HepG2 (cell line): ENCODE data around the gene DDC. TPM values are rescaled to one million over a fixed set of nuclear protein-coding genes. Genes with fewer than 3 reads are reported as not detected.

Experiments used
- ATAC-seq: fragments of 200-7000 bp; cut with Tn5 transposase; 3 replicates; pipeline ENCODE4 v1.9.1; 2020; ENCODE audit warnings: mild to moderate bottlenecking, moderate library complexity
- BruUV-seq: library from RNA; stranded (reverse); fragments of 400-500 nt; replicated peaks from 2 replicates; lab custom pipeline; 2021; lab: Mats Ljungman, UMichigan
- CTCF ChIA-PET: fragments of 300-600 bp; formaldehyde crosslinking; extraction: SDS; loops from one replicate; lab custom pipeline; 2021; ENCODE audit warnings: low total read pairs, inconsistent platforms, low intra/inter-chr PET ratio; lab: Yijun Ruan, JAX
- POLR2A ChIA-PET: fragments of 350-600 bp; sonication (Branson Sonifier 250); formaldehyde crosslinking; loops from one replicate; lab custom pipeline; 2020; ENCODE audit warnings: antibody characterized with exemption, inconsistent platforms; lab: Yijun Ruan, JAX
- DNase-seq: peaks from one replicate; pipeline ENCODE4 v3.0.0-alpha.2; 2015; ENCODE audit warnings: low spot score
- FAIRE-seq: peaks from 3 replicates; lab custom pipeline; 2011; peaks lifted over from hg19 to GRCh38; lab: Jason Lieb, UNC
- H2AFZ ChIP-seq: one replicate; pipeline ENCODE4 v1.6.1; 2011; ENCODE audit warnings: low read length, inconsistent platforms
- H3K27ac ChIP-seq: fragments of 300-600 bp; 3 replicates; pipeline ENCODE4 v1.8.0; 2011; ENCODE audit warnings: mixed run types, mild to moderate bottlenecking, mixed read lengths, low read length, inconsistent platforms; ENCODE audit not compliant: insufficient read depth; ENCODE audit errors: extremely low read length
- H3K27me3 ChIP-seq, 2 experiments: fragments of 200-600 bp in 1 of 2; 2 replicates in 1 of 2; 3 replicates in 1 of 2; pipeline versions ENCODE4 v1.6.0 to v1.8.0; 2011; ENCODE audit warnings: low read length in 2 of 2, mild to moderate bottlenecking in 2 of 2, moderate library complexity in 2 of 2, inconsistent platforms in 1 of 2; ENCODE audit not compliant: insufficient read depth in 2 of 2, control insufficient read depth in 1 of 2
- H3K36me3 ChIP-seq, 2 experiments: fragments of 200-600 bp in 1 of 2; replicated peaks in 1 of 2; 2 replicates in 1 of 2; 3 replicates in 1 of 2; pipeline versions ENCODE4 v1.5.1 to v1.8.0; 2011; ENCODE audit warnings: low read length in 2 of 2, inconsistent platforms in 1 of 2; ENCODE audit not compliant: insufficient read depth in 2 of 2, control insufficient read depth in 1 of 2
- H3K4me1 ChIP-seq: 2 replicates; pipeline ENCODE4 v1.5.1; 2012; ENCODE audit warnings: low read length, inconsistent platforms; ENCODE audit not compliant: insufficient read depth
- H3K4me2 ChIP-seq: 2 replicates; pipeline ENCODE4 v1.6.0; 2011; ENCODE audit warnings: low read depth, low read length, inconsistent platforms
- H3K4me3 ChIP-seq, 3 experiments: fragments of 200-600 bp in 1 of 3; sonication (generic), shearing (Covaris generic) in 1 of 3; replicated peaks in 1 of 3; 2 replicates each; pipeline ENCODE4 v1.5.1; 2011 to 2016; ENCODE audit warnings: low read length in 3 of 3, inconsistent platforms in 2 of 3, low read depth in 2 of 3, mild to moderate bottlenecking in 2 of 3, control low read depth in 1 of 3, mixed read lengths in 1 of 3; ENCODE audit not compliant: insufficient read depth in 1 of 3
- H3K79me2 ChIP-seq: one replicate; pipeline ENCODE4 v1.6.1; 2011; ENCODE audit warnings: low read length, inconsistent platforms; ENCODE audit not compliant: insufficient read depth
- H3K9ac ChIP-seq: 2 replicates; pipeline ENCODE4 v1.6.0; 2011; ENCODE audit warnings: mild to moderate bottlenecking, low read depth, low read length, inconsistent platforms; ENCODE audit not compliant: insufficient read depth
- H3K9me3 ChIP-seq: 2 replicates; pipeline ENCODE4 v1.5.1; 2012; ENCODE audit warnings: mild to moderate bottlenecking, low read length
- H4K20me1 ChIP-seq: 2 replicates; pipeline ENCODE4 v1.6.0; 2011; ENCODE audit warnings: inconsistent platforms, mild to moderate bottlenecking, low read length, moderate library complexity; ENCODE audit not compliant: insufficient read depth
- DR1 ChIP-seq: sonication (generic); formaldehyde crosslinking; IDR thresholded peaks from 2 replicates; pipeline ENCODE4 v1.8.0; 2021; ENCODE audit warnings: mild to moderate bottlenecking, missing genetic modification reagents, inconsistent platforms
- ESRRA ChIP-seq: sonication (generic); formaldehyde crosslinking; IDR thresholded peaks from 2 replicates; pipeline ENCODE4 v1.5.1; 2020; ENCODE audit warnings: mild to moderate bottlenecking, low read depth, missing genetic modification reagents
- GTF3A ChIP-seq: sonication (generic); formaldehyde crosslinking; conservative IDR thresholded peaks from 2 replicates; pipeline ENCODE4 v1.4.0; 2020; ENCODE audit warnings: mild to moderate bottlenecking, missing genetic modification reagents
- PHF21A ChIP-seq: sonication (generic); formaldehyde crosslinking; IDR thresholded peaks from 2 replicates; pipeline ENCODE4 v1.5.0; 2020; ENCODE audit warnings: mild to moderate bottlenecking, missing genetic modification reagents
- POGZ ChIP-seq: sonication (generic); formaldehyde crosslinking; IDR thresholded peaks from 2 replicates; pipeline ENCODE4 v1.4.0; 2020; ENCODE audit warnings: mild to moderate bottlenecking, missing genetic modification reagents
- REPIN1 ChIP-seq: sonication (generic); formaldehyde crosslinking; IDR thresholded peaks from 2 replicates; pipeline ENCODE4 v1.8.0; 2022; ENCODE audit warnings: missing genetic modification reagents, low read depth, mild to moderate bottlenecking, borderline replicate concordance
- RFXAP ChIP-seq: sonication (generic); formaldehyde crosslinking; IDR thresholded peaks from 2 replicates; pipeline ENCODE4 v1.4.0; 2020; ENCODE audit warnings: missing genetic modification reagents, borderline replicate concordance
- RXRA ChIP-seq: sonication (generic); formaldehyde crosslinking; IDR thresholded peaks from 2 replicates; pipeline ENCODE4 v1.5.1; 2020; ENCODE audit warnings: missing genetic modification reagents
- SAFB2 ChIP-seq: sonication (generic); formaldehyde crosslinking; IDR thresholded peaks from 2 replicates; pipeline ENCODE4 v1.5.1; 2020; ENCODE audit warnings: missing genetic modification reagents, low read depth, mild to moderate bottlenecking, borderline replicate concordance
- SMARCC2 ChIP-seq: fragments of 450-650 bp; IDR thresholded peaks from 2 replicates; pipeline ENCODE4 v1.6.1; 2017; ENCODE audit warnings: antibody characterized with exemption, mild to moderate bottlenecking
- TCF12 ChIP-seq, 2 experiments: fragments of 450-650 bp in 1 of 2; sonication (generic) in 1 of 2; formaldehyde crosslinking in 1 of 2; IDR thresholded peaks; 2 replicates each; pipeline versions ENCODE4 v1.6.1 to v1.8.0; 2017 to 2022; ENCODE audit warnings: antibody characterized with exemption in 1 of 2, mild to moderate bottlenecking in 1 of 2, missing genetic modification reagents in 1 of 2, moderate library complexity in 1 of 2
- ZC3H13 ChIP-seq: sonication (generic); formaldehyde crosslinking; IDR thresholded peaks from 2 replicates; pipeline ENCODE4 v1.8.1; 2023; ENCODE audit warnings: mild to moderate bottlenecking, missing genetic modification reagents, moderate library complexity
- ZMYM4 ChIP-seq: sonication (generic); formaldehyde crosslinking; IDR thresholded peaks from 2 replicates; pipeline ENCODE4 v1.8.1; 2023; ENCODE audit warnings: mild to moderate bottlenecking, missing genetic modification reagents
- ZNF329 ChIP-seq: sonication (generic); formaldehyde crosslinking; IDR thresholded peaks from 2 replicates; pipeline ENCODE4 v1.9.0; 2021; ENCODE audit warnings: low read depth, mild to moderate bottlenecking, missing genetic modification reagents
- ZNF891 ChIP-seq: sonication (generic); formaldehyde crosslinking; IDR thresholded peaks from 2 replicates; pipeline ENCODE4 v1.5.0; 2020; ENCODE audit warnings: mild to moderate bottlenecking, missing genetic modification reagents
- WGBS: methylation state at CpG from one replicate; pipeline ENCODE4 v1.1.6; 2017; ENCODE audit warnings: low lambda C conversion rate; 5-methylcytosine and 5-hydroxymethylcytosine counted together
- in situ Hi-C: cut with HindIII; loops from 2 replicates; pipeline ENCODE4 v1.10.0; 2017; ENCODE audit warnings: low pct_unique_long_range_greater_than_20kb; ENCODE audit not compliant: extremely low pct_ligation_motif_present
- intact Hi-C: fragments of 100-400 bp; cut with micrococcal nuclease; formaldehyde crosslinking; loops from one replicate; pipeline ENCODE4 v1.10.0; 2022; ENCODE audit not compliant: unreplicated experiment
- polyA plus RNA-seq, 8 experiments: library from polyadenylated mRNA; depleted of rRNA in 3 of 8; stranded (reverse) in 7 of 8; unstranded in 1 of 8; fragments of >200 nt; fragmentation: Illumina TruSeq in 4 of 8; extraction: Trizol in 4 of 8; gene quantifications; 2 replicates each; pipeline versions ENCODE4 v1.2.1 to v1.2.3, GENCODE V29; 2011 to 2016; ENCODE audit warnings: low read depth in 4 of 8, missing spikeins in 1 of 8, mixed read lengths in 1 of 8; ENCODE audit not compliant: insufficient read depth in 1 of 8
- total RNA-seq, 5 experiments: library from RNA; depleted of rRNA; stranded (reverse); fragments of >200 nt; fragmentation: Illumina TruSeq; extraction: Trizol; gene quantifications; 2 replicates each; pipeline ENCODE4 v1.2.3, GENCODE V29; 2016; ENCODE audit warnings: low read depth in 1 of 5
- TF ChIP-seq, protein P1 (sequence below): sonication (generic); formaldehyde crosslinking; IDR thresholded peaks from 2 replicates; pipeline ENCODE4 v1.4.0; 2020; ENCODE audit warnings: missing genetic modification reagents

DDC gene
- total and polyA plus RNA-seq, 2 of the 13 experiments (the other 11 are each of a cell fraction or from before 2014, with no cell fraction given), result 11.7 to 93.3 TPM

GRCh38 chr7:50496569-50496968 is 68.6 kb downstream of the DDC start:
- H3K4me3 ChIP-seq, result no peak overlapping the region
- peaks cover 7 to 17% of the 10 kb centered on the region in 2 experiments; a peak in 3 of 5 replicates for H3K36me3 ChIP-seq
- H4K20me1 ChIP-seq, result no peaks in the 10 kb centered on the region
- no peak for DNase-seq
- H3K79me2 ChIP-seq, result no peaks in the 10 kb centered on the region
- intact Hi-C loops (no loop called here), in situ Hi-C loops (no loop called here)
- no peak for ATAC-seq
- H3K27ac ChIP-seq, result no peak overlapping the region
- H3K4me1 ChIP-seq, result no peaks in the 10 kb centered on the region
- FAIRE-seq, result no peak
- H3K27me3 ChIP-seq, result no peaks in the 10 kb centered on the region
- 96% methylated on average over 6 of the region's 6 CpGs for WGBS
- no peak overlapping the region for H3K4me2 ChIP-seq
- no peaks in the 10 kb centered on the region for H3K9me3 ChIP-seq
- ChIA-PET POLR2A (no interaction called here), CTCF (no interaction called here)
- TF ChIP-seq DR1 (CRISPR knock-in tag) (no peak), RXRA (no peak), ZNF891 (no peak), POGZ (no peak), TCF12 (IDR thresholded peaks at IDR 0.05) (no peak), TCF12 (CRISPR knock-in tag; IDR thresholded peaks at IDR 0.05) (no peak), ESRRA (CRISPR knock-in tag) (no peak), PHF21A (CRISPR knock-in tag) (no peak)
- BruUV-seq, result no TSS peak
- no peak overlapping the region for H3K9ac ChIP-seq
- H2AFZ ChIP-seq, result no peak overlapping the region

DNA sequence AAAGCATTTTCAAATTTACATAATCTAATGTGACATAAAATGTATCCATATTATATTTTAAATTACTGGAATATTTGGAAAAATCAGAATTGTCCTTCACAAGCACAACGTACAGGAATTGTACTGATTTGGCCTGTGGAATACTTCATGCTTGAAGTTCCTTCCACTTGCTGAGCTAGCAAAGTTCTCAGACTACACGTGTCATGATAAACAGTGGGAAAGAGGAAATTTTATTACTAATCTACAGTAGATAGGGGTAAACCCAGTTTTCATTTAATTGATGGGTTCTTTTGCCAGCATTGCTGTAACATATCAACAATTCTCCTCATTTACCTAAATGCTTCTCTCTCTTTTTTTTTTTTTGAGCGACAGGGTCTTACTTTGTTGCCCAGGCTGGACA is 69.5 kb downstream of the DDC start:
- in situ Hi-C loops, result no loop called here
- H3K36me3 ChIP-seq, result peaks cover 7 to 17% of the 10 kb centered on the region in 2 experiments; a peak in 3 of 5 replicates
- no peak overlapping the region for H3K4me2 ChIP-seq
- no peak overlapping the region for H3K4me3 ChIP-seq
- H2AFZ ChIP-seq, result no peak overlapping the region
- no peaks in the 10 kb centered on the region for H4K20me1 ChIP-seq
- H3K27ac ChIP-seq, result no peak overlapping the region
- no peak overlapping the region for H3K9ac ChIP-seq
- DNase-seq (no peak), FAIRE-seq (no peak), ATAC-seq (no peak)
- BruUV-seq, result no TSS peak
- intact Hi-C loops, result no loop called here
- no peaks in the 10 kb centered on the region for H3K9me3 ChIP-seq
- POLR2A ChIA-PET, result no interaction called here
- no peaks in the 10 kb centered on the region for H3K27me3 ChIP-seq
- no peaks in the 10 kb centered on the region for H3K79me2 ChIP-seq
- CTCF ChIA-PET, result no interaction called here
- H3K4me1 ChIP-seq, result no peaks in the 10 kb centered on the region
- WGBS, result 96% methylated on average over 3 of the region's 3 CpGs
- TF ChIP-seq ZMYM4 (no peak), GTF3A (CRISPR knock-in tag) (no peak), ZC3H13 (CRISPR knock-in tag) (no peak), REPIN1 (CRISPR knock-in tag) (no peak), ZNF329 (no peak), SMARCC2 (no peak), SAFB2 (CRISPR knock-in tag) (no peak), RFXAP (no peak)
- TF ChIP-seq, protein P1, sequence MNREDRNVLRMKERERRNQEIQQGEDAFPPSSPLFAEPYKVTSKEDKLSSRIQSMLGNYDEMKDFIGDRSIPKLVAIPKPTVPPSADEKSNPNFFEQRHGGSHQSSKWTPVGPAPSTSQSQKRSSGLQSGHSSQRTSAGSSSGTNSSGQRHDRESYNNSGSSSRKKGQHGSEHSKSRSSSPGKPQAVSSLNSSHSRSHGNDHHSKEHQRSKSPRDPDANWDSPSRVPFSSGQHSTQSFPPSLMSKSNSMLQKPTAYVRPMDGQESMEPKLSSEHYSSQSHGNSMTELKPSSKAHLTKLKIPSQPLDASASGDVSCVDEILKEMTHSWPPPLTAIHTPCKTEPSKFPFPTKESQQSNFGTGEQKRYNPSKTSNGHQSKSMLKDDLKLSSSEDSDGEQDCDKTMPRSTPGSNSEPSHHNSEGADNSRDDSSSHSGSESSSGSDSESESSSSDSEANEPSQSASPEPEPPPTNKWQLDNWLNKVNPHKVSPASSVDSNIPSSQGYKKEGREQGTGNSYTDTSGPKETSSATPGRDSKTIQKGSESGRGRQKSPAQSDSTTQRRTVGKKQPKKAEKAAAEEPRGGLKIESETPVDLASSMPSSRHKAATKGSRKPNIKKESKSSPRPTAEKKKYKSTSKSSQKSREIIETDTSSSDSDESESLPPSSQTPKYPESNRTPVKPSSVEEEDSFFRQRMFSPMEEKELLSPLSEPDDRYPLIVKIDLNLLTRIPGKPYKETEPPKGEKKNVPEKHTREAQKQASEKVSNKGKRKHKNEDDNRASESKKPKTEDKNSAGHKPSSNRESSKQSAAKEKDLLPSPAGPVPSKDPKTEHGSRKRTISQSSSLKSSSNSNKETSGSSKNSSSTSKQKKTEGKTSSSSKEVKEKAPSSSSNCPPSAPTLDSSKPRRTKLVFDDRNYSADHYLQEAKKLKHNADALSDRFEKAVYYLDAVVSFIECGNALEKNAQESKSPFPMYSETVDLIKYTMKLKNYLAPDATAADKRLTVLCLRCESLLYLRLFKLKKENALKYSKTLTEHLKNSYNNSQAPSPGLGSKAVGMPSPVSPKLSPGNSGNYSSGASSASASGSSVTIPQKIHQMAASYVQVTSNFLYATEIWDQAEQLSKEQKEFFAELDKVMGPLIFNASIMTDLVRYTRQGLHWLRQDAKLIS (CRISPR knock-in tag), result no peak
